ENCODE measurements around the gene MBNL2. TPM values are rescaled to one million over a fixed set of nuclear protein-coding genes. Genes with fewer than 3 reads are reported as not detected.

MBNL2 gene
- total and polyA plus RNA-seq, 2 of the 4 experiments (the other 2 are of a cell fraction): 26.9 to 103 TPM

DNA sequence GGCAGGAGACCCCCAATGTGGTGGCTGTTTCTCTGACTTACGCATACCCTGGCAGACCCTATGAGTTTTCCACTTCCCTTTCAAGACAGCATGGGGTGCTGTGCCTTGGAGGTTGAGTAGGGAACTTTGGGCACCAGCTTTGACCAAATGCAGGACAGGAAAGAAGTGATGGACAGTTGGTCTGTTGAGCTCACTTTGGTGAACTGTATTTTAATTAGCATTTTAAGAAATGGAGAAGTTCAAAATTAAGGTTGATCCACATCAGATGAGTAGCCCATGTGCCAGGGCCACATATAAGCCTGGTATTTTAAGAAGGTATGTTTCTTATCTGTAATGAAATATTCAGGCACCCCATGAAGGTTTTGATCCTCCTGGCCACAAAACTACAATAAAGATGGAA lies 165.8 kb downstream of the MBNL2 start:
- dilution Hi-C loops (cut with HindIII; ENCODE audit: low sequenced_read_pairs, unreplicated experiment): no loop called here
- H2AFZ ChIP-seq (replicated peaks; ENCODE audit: low read length, poor library complexity): no peak overlapping the region
- H3K4me3 ChIP-seq (ENCODE audit: insufficient read depth, low read depth, low read length): no peak overlapping the region
- H3K4me1 ChIP-seq (ENCODE audit: control insufficient read depth, insufficient read depth, low read length): peaks cover 3% of the 10 kb centered on the region
- POLR2A ChIA-PET (ENCODE audit: unreplicated experiment): no interaction called here
- intact Hi-C loops (cut with micrococcal nuclease): no loop called here
- H3K4ac ChIP-seq (ENCODE audit: low read depth, low read length): no peak overlapping the region
- no peak overlapping the region for H2BK120ac ChIP-seq (ENCODE audit: low read depth, low read length)
- H3K56ac ChIP-seq (ENCODE audit: extremely low read depth, insufficient read depth, low read length): no peak overlapping the region
- DNase-seq (no peak), ATAC-seq (ENCODE audit: low read depth) (no peak)
- in situ Hi-C loops (cut with MboI; ENCODE audit: low sequenced_read_pairs): no loop called here
- BruUV-seq (replicated peaks): no TSS peak
- H3K9me3 ChIP-seq (ENCODE audit: control insufficient read depth, insufficient read depth, low read length): no peaks in the 10 kb centered on the region
- H3K14ac ChIP-seq (replicated peaks; ENCODE audit: low read depth, low read length): no peak overlapping the region
- peaks cover 23 to 46% of the 10 kb centered on the region in 2 experiments; a peak in 3 of 4 replicates for H3K79me1 ChIP-seq (ENCODE audit: low read depth in 1 of 2, low read length in 2 of 2)
- H4K5ac ChIP-seq (ENCODE audit: low read depth, low read length): no peak overlapping the region
- TF ChIP-seq RAD21 (IDR thresholded peaks at IDR 0.05; ENCODE audit: low read length) (no peak), RFX5 (IDR thresholded peaks at IDR 0.05; ENCODE audit: low read depth, low read length) (no peak), FOS (IDR thresholded peaks at IDR 0.05; ENCODE audit: low read depth, low read length) (no peak), SMC3 (IDR thresholded peaks at IDR 0.05; ENCODE audit: low read depth, low read length) (no peak), MAZ (IDR thresholded peaks at IDR 0.05; ENCODE audit: borderline replicate concordance, low read depth, low read length) (no peak), BHLHE40 (IDR thresholded peaks at IDR 0.05; ENCODE audit: low read depth, low read length) (no peak), NFE2L2 (IDR thresholded peaks at IDR 0.05; ENCODE audit: low read depth, low read length) (no peak), MXI1 (IDR thresholded peaks at IDR 0.05; ENCODE audit: borderline replicate concordance, low read depth, low read length) (no peak), POLR2A (IDR thresholded peaks at IDR 0.05; ENCODE audit: low read depth, low read length) (no peak), CHD1 (IDR thresholded peaks at IDR 0.05; ENCODE audit: low read depth, low read length) (no peak), CEBPB (IDR thresholded peaks at IDR 0.05; ENCODE audit: low read depth, low read length) (no peak), RCOR1 (IDR thresholded peaks at IDR 0.05; ENCODE audit: insufficient replicate concordance, low read length) (no peak), MAFK (IDR thresholded peaks at IDR 0.05; ENCODE audit: low read depth, low read length) (no peak)
- TF ChIP-seq, protein P1, sequence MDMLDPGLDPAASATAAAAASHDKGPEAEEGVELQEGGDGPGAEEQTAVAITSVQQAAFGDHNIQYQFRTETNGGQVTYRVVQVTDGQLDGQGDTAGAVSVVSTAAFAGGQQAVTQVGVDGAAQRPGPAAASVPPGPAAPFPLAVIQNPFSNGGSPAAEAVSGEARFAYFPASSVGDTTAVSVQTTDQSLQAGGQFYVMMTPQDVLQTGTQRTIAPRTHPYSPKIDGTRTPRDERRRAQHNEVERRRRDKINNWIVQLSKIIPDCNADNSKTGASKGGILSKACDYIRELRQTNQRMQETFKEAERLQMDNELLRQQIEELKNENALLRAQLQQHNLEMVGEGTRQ (IDR thresholded peaks at IDR 0.05; ENCODE audit: low read depth, low read length): no peak
- TF ChIP-seq, protein P2, sequence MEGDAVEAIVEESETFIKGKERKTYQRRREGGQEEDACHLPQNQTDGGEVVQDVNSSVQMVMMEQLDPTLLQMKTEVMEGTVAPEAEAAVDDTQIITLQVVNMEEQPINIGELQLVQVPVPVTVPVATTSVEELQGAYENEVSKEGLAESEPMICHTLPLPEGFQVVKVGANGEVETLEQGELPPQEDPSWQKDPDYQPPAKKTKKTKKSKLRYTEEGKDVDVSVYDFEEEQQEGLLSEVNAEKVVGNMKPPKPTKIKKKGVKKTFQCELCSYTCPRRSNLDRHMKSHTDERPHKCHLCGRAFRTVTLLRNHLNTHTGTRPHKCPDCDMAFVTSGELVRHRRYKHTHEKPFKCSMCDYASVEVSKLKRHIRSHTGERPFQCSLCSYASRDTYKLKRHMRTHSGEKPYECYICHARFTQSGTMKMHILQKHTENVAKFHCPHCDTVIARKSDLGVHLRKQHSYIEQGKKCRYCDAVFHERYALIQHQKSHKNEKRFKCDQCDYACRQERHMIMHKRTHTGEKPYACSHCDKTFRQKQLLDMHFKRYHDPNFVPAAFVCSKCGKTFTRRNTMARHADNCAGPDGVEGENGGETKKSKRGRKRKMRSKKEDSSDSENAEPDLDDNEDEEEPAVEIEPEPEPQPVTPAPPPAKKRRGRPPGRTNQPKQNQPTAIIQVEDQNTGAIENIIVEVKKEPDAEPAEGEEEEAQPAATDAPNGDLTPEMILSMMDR (conservative IDR thresholded peaks at IDR 0.05; ENCODE audit: low read depth, low read length): no peak
- TF ChIP-seq, protein P3, sequence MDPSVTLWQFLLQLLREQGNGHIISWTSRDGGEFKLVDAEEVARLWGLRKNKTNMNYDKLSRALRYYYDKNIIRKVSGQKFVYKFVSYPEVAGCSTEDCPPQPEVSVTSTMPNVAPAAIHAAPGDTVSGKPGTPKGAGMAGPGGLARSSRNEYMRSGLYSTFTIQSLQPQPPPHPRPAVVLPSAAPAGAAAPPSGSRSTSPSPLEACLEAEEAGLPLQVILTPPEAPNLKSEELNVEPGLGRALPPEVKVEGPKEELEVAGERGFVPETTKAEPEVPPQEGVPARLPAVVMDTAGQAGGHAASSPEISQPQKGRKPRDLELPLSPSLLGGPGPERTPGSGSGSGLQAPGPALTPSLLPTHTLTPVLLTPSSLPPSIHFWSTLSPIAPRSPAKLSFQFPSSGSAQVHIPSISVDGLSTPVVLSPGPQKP (IDR thresholded peaks at IDR 0.05; ENCODE audit: borderline replicate concordance, low read depth, low read length): no peak
- H2BK5ac ChIP-seq (ENCODE audit: low read depth, low read length, poor library complexity, severe bottlenecking): no peak overlapping the region
- H3K9me1 ChIP-seq (ENCODE audit: insufficient read depth, low read length): peaks cover 11% of the 10 kb centered on the region; the same call in 1 of the 2 replicates
- no peak overlapping the region for H3K27ac ChIP-seq (ENCODE audit: insufficient read depth, low read length)
- WGBS, 2 experiments (ENCODE audit: extremely low coverage in 2 of 2, insufficient read length in 1 of 2): 100% methylated on average over 1 of the region's 1 CpG; no CpG with 5 or more reads in 1 of the 2 experiments
- no peak overlapping the region for H2AK5ac ChIP-seq (ENCODE audit: low read depth, low read length)
- no peak overlapping the region for H3K4me2 ChIP-seq (ENCODE audit: low read depth, low read length)
- H2BK15ac ChIP-seq (ENCODE audit: low read depth, low read length): no peak overlapping the region
- no peak overlapping the region for H2AK9ac ChIP-seq (replicated peaks; ENCODE audit: low read depth, low read length, poor library complexity)
- H3K23ac ChIP-seq (ENCODE audit: low read depth, low read length): no peak overlapping the region
- no peak overlapping the region for H3K9ac ChIP-seq (ENCODE audit: low read depth, low read length)
- H3K27me3 ChIP-seq (ENCODE audit: control insufficient read depth, insufficient read depth, low read length): no peaks in the 10 kb centered on the region
- no peak overlapping the region for H4K91ac ChIP-seq (ENCODE audit: insufficient read depth, low read depth, low read length)
- H2BK20ac ChIP-seq (ENCODE audit: low read depth, low read length): no peak overlapping the region
- H3K18ac ChIP-seq (ENCODE audit: low read depth, low read length): no peak overlapping the region
- H4K8ac ChIP-seq (ENCODE audit: low read depth in 2 of 2, low read length in 2 of 2): no peak overlapping the region
- CTCF ChIA-PET: no interaction called here
- peaks cover 25% of the 10 kb centered on the region for H3K36me3 ChIP-seq (ENCODE audit: control insufficient read depth, insufficient read depth, low read length)
- peaks cover 5% of the 10 kb centered on the region; the same call in 1 of the 2 replicates for H4K20me1 ChIP-seq (ENCODE audit: insufficient read depth, low read length)

Data from IMR-90 (cell line).